KOPT-K1 (cell line): Measurements from ENCODE around the gene EXOC3.

Experiments used
- H3K27ac ChIP-seq: fragments of 200-600 bp; sonication (generic); 2 replicates; pipeline ENCODE4 v1.5.1; 2016; ENCODE audit warnings: antibody characterized with exemption, mild to moderate bottlenecking, low read depth, low read length; ENCODE audit not compliant: poor library complexity, severe bottlenecking
- H3K36me3 ChIP-seq: fragments of 200-600 bp; sonication (generic); 2 replicates; pipeline ENCODE4 v1.5.1; 2017; ENCODE audit warnings: antibody characterized with exemption, mild to moderate bottlenecking, low read length, moderate library complexity; ENCODE audit not compliant: insufficient read depth
- H3K9me3 ChIP-seq: fragments of 200-600 bp; sonication (generic); 2 replicates; pipeline ENCODE4 v1.5.1; 2017; ENCODE audit warnings: antibody characterized with exemption, low read length, mild to moderate bottlenecking; ENCODE audit not compliant: insufficient read depth, poor library complexity, severe bottlenecking

Gene EXOC3

GRCh38 chr5:451587-452458 lies 8.8 kb downstream of the EXOC3 start:
- peaks cover 17% of the 10 kb centered on the region for H3K9me3 ChIP-seq
- peaks cover 99% of the 10 kb centered on the region for H3K36me3 ChIP-seq
- H3K27ac ChIP-seq, result no peak overlapping the region

GRCh38 chr5:452978-453710 lies 10.2 kb downstream of the EXOC3 start:
- peaks cover 17% of the 10 kb centered on the region for H3K9me3 ChIP-seq
- peaks cover 99% of the 10 kb centered on the region for H3K36me3 ChIP-seq
- H3K27ac ChIP-seq, result no peak overlapping the region

GRCh38 chr5:453725-454481 lies 10.9 kb downstream of the EXOC3 start:
- no peak overlapping the region for H3K27ac ChIP-seq
- H3K36me3 ChIP-seq, result peaks cover 99% of the 10 kb centered on the region
- peaks cover 17% of the 10 kb centered on the region for H3K9me3 ChIP-seq

GRCh38 chr5:454936-455335 lies 12.0 kb downstream of the EXOC3 start:
- no peak overlapping the region for H3K27ac ChIP-seq
- H3K36me3 ChIP-seq, result peaks cover 99% of the 10 kb centered on the region
- H3K9me3 ChIP-seq, result peaks cover 17% of the 10 kb centered on the region

GRCh38 chr5:455806-456205 lies 12.8 kb downstream of the EXOC3 start:
- Histone ChIP-seq H3K27ac (no peak overlapping the region), H3K36me3 (peaks cover 99% of the 10 kb centered on the region), H3K9me3 (peaks cover 17% of the 10 kb centered on the region)

- Histone ChIP-seq H3K9me3 (peaks cover 10% of the 10 kb centered on the region), H3K36me3 (peaks cover 96% of the 10 kb centered on the region), H3K27ac (no peak overlapping the region)
Observed at GRCh38 chr5:456351-457194, 13.6 kb downstream of the EXOC3 start.

- H3K36me3 ChIP-seq, result peaks cover 96% of the 10 kb centered on the region
Observed at GRCh38 chr5:457195-457961, 14.4 kb downstream of the EXOC3 start.

GRCh38 chr5:458547-459353 lies 15.8 kb downstream of the EXOC3 start:
- H3K36me3 ChIP-seq, result peaks cover 96% of the 10 kb centered on the region
- no peak overlapping the region for H3K27ac ChIP-seq
- no peaks in the 10 kb centered on the region for H3K9me3 ChIP-seq

More at GRCh38 chr5:457195-457961, 14.4 kb downstream of the EXOC3 start:
- Histone ChIP-seq H3K27ac (no peak overlapping the region), H3K9me3 (peaks cover 2% of the 10 kb centered on the region)

GRCh38 chr5:459562-460272 lies 16.7 kb downstream of the EXOC3 start:
- no peaks in the 10 kb centered on the region for H3K9me3 ChIP-seq
- peaks cover 96% of the 10 kb centered on the region for H3K36me3 ChIP-seq
- H3K27ac ChIP-seq, result no peak overlapping the region

GRCh38 chr5:460273-460625 lies 17.3 kb downstream of the EXOC3 start:
- Histone ChIP-seq H3K9me3 (no peaks in the 10 kb centered on the region), H3K36me3 (peaks cover 96% of the 10 kb centered on the region), H3K27ac (no peak overlapping the region)

- Histone ChIP-seq H3K9me3 (no peaks in the 10 kb centered on the region), H3K36me3 (peaks cover 96% of the 10 kb centered on the region), H3K27ac (no peak overlapping the region)
Observed at GRCh38 chr5:462051-462481, 19.1 kb downstream of the EXOC3 start.

- H3K27ac ChIP-seq, result no peak overlapping the region
- peaks cover 85% of the 10 kb centered on the region for H3K36me3 ChIP-seq
- H3K9me3 ChIP-seq, result no peaks in the 10 kb centered on the region
Observed at GRCh38 chr5:463301-463700, 20.3 kb downstream of the EXOC3 start.

GRCh38 chr5:463952-464351 lies 21.0 kb downstream of the EXOC3 start:
- Histone ChIP-seq H3K27ac (no peak overlapping the region), H3K9me3 (no peaks in the 10 kb centered on the region), H3K36me3 (peaks cover 80% of the 10 kb centered on the region)
